Measurements from ENCODE around the gene SLC6A11.

- no peak for TF ChIP-seq CTCF (IDR thresholded peaks at IDR 0.05)
- TF ChIP-seq POLR2A (IDR thresholded peaks at IDR 0.05), result no peak
- TF ChIP-seq POLR2AphosphoS5 (IDR thresholded peaks at IDR 0.05; ENCODE audit: insufficient read depth in 1 of 2, low read depth in 1 of 2), result no peak
Observed at GRCh38 chr3:10775259-10775658, 40.8 kb upstream of the SLC6A11 start.
